Nephron (organoid): ENCODE results near the gene BEND6.

Experiments used
- H3K27ac Mint-ChIP-seq, 3 experiments: 2 replicates each; pipeline ENCODE4 v1.8.0; 2020; ENCODE audit warnings: mixed read lengths in 3 of 3, mild to moderate bottlenecking in 2 of 3, moderate library complexity in 1 of 3
- H3K27me3 Mint-ChIP-seq: 2 replicates; pipeline ENCODE4 v1.8.0; 2021; ENCODE audit warnings: low read depth, mild to moderate bottlenecking, moderate library complexity, mixed read lengths
- H3K36me3 Mint-ChIP-seq: 2 replicates; pipeline ENCODE4 v1.8.0; 2020; ENCODE audit warnings: low read depth, mixed read lengths
- H3K4me1 Mint-ChIP-seq: 2 replicates; pipeline ENCODE4 v1.8.0; 2020; ENCODE audit warnings: mixed read lengths
- H3K4me3 Mint-ChIP-seq, 3 experiments: 2 replicates each; pipeline ENCODE4 v1.8.0; 2020; ENCODE audit warnings: mild to moderate bottlenecking in 3 of 3, mixed read lengths in 3 of 3, moderate library complexity in 2 of 3
- H3K9me3 Mint-ChIP-seq: 2 replicates; pipeline ENCODE4 v1.8.0; 2020; ENCODE audit warnings: mixed read lengths
- TF ChIP-seq, protein P1 (sequence below), 3 experiments: fragments of 200-600 bp; sonication (generic); IDR thresholded peaks; one replicate each; pipeline ENCODE4 v1.5.0; 2021; ENCODE audit warnings: antibody characterized with exemption in 3 of 3; ENCODE audit not compliant: unreplicated experiment in 3 of 3

BEND6 gene

DNA sequence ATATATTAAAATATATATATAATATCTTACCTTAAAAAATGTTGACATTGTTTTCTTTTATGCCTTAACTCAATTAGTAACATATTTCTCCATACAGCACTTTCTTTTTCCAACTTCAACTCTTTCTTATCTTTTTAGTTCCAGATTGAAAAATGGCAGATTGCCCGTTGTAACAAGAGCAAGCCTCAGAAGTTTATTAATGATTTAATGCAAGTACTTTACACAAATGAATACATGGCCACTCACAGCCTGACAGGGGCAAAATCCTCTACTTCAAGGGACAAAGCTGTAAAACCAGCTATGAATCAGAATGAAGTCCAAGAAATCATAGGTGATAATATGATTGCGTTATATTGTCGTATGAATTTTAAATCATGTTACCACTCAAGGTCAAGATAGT lies 62.2 kb downstream of the BEND6 start:
- Mint-ChIP-seq H3K4me3 (peak overlapping the region in 1 of 3 experiments; percentile 7), H3K27me3 (no peaks in the 10 kb centered on the region), H3K36me3 (no peaks in the 10 kb centered on the region), H3K9me3 (no peaks in the 10 kb centered on the region), H3K27ac (peak overlapping the region; percentile 50 to 87 (median 84)), H3K4me1 (peaks cover 12% of the 10 kb centered on the region)
- TF ChIP-seq, protein P1, sequence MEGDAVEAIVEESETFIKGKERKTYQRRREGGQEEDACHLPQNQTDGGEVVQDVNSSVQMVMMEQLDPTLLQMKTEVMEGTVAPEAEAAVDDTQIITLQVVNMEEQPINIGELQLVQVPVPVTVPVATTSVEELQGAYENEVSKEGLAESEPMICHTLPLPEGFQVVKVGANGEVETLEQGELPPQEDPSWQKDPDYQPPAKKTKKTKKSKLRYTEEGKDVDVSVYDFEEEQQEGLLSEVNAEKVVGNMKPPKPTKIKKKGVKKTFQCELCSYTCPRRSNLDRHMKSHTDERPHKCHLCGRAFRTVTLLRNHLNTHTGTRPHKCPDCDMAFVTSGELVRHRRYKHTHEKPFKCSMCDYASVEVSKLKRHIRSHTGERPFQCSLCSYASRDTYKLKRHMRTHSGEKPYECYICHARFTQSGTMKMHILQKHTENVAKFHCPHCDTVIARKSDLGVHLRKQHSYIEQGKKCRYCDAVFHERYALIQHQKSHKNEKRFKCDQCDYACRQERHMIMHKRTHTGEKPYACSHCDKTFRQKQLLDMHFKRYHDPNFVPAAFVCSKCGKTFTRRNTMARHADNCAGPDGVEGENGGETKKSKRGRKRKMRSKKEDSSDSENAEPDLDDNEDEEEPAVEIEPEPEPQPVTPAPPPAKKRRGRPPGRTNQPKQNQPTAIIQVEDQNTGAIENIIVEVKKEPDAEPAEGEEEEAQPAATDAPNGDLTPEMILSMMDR (IDR thresholded peaks at IDR 0.05; ENCODE audit: unreplicated experiment in 3 of 3) = no peak

DNA sequence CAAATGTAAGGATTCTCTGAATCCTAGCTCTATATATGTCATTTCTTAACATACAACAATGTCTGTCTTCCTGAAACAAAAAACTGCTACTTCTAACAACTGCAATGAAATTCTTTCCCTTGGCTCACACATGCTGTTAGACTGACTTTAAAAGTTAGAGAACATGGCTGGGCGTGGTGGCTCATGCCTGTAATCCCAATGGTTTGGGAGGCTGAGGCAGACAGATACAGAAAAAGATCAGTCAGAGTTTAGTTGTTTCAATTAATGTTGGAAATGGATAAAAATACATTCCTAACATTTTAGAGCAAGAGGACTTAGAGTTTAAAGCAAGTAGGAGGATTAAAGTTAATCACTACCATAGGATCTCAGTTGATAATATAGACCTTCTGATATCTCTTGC lies 62.9 kb downstream of the BEND6 start:
- Mint-ChIP-seq H3K4me1 (peaks cover 12% of the 10 kb centered on the region), H3K36me3 (no peaks in the 10 kb centered on the region), H3K27ac (peak overlapping the region in 2 of 3 experiments; percentile 40 to 79), H3K27me3 (no peaks in the 10 kb centered on the region), H3K9me3 (no peaks in the 10 kb centered on the region), H3K4me3 (no peak overlapping the region)
- TF ChIP-seq, protein P1 (IDR thresholded peaks at IDR 0.05; ENCODE audit: unreplicated experiment in 3 of 3) = no peak

DNA sequence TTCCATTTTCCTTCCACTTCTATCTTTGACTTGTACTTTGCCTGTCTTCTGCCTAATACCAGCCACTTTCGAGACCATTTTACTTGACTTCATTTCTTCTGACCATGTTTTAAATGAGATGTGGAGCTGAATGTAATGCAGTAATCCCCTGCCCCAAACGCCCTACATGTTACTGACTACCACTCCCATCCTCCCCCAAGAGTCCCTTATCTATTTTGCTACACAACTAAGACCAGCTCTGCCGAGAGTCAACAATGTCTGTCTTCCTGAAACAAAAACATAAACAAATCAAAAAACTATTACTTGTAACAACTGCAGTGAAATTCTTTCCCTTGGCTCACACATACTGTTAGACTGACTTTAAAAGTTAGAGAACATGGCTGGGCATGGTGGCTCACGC lies 64.5 kb downstream of the BEND6 start:
- no peak overlapping the region for H3K4me3 Mint-ChIP-seq
- TF ChIP-seq, protein P1 (IDR thresholded peaks at IDR 0.05; ENCODE audit: unreplicated experiment in 3 of 3) = no peak
- no peak overlapping the region for H3K27ac Mint-ChIP-seq
- peaks cover 4% of the 10 kb centered on the region for H3K9me3 Mint-ChIP-seq
- H3K4me1 Mint-ChIP-seq = peaks cover 5% of the 10 kb centered on the region
- H3K36me3 Mint-ChIP-seq = peaks cover under 1% of the 10 kb centered on the region
- H3K27me3 Mint-ChIP-seq = no peaks in the 10 kb centered on the region

DNA sequence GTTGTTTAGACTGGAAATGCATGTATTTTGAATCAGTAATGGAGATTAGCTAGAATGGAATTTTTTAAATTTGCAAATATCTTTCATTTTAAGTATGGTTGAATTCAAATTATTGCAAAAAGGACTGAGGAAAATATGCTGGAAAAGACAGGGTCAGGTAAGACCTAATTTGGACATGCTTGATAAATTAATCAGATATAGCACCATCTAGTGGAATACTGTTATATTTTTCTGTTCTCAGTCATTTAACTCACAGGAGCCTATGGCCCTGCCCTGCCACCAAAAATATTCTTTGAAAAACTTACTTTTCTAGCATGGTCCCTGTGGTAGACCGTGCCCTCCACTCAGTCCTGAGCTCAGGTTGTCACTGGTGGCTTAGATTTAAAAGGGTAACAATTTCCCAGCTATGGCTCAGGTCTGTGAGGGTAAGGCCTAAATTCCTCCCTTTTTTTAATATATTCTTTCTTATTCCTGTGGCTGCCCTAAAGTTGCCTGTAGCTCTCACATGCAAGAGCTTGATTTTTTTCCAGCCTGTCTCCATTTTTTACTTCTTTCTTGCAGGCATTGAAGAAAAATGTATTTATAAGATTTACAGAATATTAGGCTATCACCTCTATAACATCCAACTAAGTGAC lies 66.3 kb downstream of the BEND6 start:
- H3K4me3 Mint-ChIP-seq = no peak overlapping the region
- no peak overlapping the region for H3K27ac Mint-ChIP-seq
- no peaks in the 10 kb centered on the region for H3K27me3 Mint-ChIP-seq
- peaks cover 5% of the 10 kb centered on the region for H3K4me1 Mint-ChIP-seq
- H3K9me3 Mint-ChIP-seq = peaks cover 17% of the 10 kb centered on the region
- TF ChIP-seq, protein P1 (IDR thresholded peaks at IDR 0.05; ENCODE audit: unreplicated experiment in 3 of 3) = peak; percentile 48 to 68 (median 58)
- peaks cover 13% of the 10 kb centered on the region for H3K36me3 Mint-ChIP-seq

- peaks cover 17% of the 10 kb centered on the region for H3K9me3 Mint-ChIP-seq
- peaks cover 13% of the 10 kb centered on the region for H3K36me3 Mint-ChIP-seq
- H3K27me3 Mint-ChIP-seq = no peaks in the 10 kb centered on the region
- H3K4me3 Mint-ChIP-seq = no peak overlapping the region
- no peak overlapping the region for H3K27ac Mint-ChIP-seq
- no peaks in the 10 kb centered on the region for H3K4me1 Mint-ChIP-seq
- TF ChIP-seq, protein P1 (IDR thresholded peaks at IDR 0.05; ENCODE audit: unreplicated experiment in 3 of 3) = no peak
Observed at GRCh38 chr6:57024321-57024720, 69.4 kb downstream of the BEND6 start.

DNA sequence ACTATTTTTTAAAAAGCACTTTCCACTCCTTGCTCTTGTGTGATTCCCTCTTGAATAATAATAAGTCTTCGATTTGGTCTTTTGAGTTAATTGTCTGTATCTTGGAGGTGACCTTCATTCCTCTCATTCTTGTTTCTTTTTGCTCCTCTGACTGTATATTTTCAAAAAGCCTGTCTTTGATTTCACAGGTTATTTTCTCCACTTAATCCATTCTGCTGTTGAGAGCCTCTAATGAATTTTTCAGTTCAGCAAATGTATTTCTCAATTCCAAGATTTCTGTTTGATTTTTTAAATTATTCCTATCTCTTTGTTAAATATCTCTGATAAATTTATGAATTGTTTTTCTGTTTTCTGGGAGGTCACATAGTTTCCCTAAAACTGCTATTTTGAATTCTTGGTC lies 69.9 kb downstream of the BEND6 start:
- H3K4me3 Mint-ChIP-seq = no peak overlapping the region
- TF ChIP-seq, protein P1 (IDR thresholded peaks at IDR 0.05; ENCODE audit: unreplicated experiment in 3 of 3) = no peak
- H3K36me3 Mint-ChIP-seq = peaks cover 13% of the 10 kb centered on the region
- H3K27me3 Mint-ChIP-seq = no peaks in the 10 kb centered on the region
- H3K4me1 Mint-ChIP-seq = no peaks in the 10 kb centered on the region
- peaks cover 17% of the 10 kb centered on the region for H3K9me3 Mint-ChIP-seq
- no peak overlapping the region for H3K27ac Mint-ChIP-seq
